ENCODE measurements around the gene RBM46.
"Not testable (repeated sequence)": the region's sequence is repeated elsewhere in the genome, so short reads cannot be mapped to it uniquely, and the experiment has no call there.

Gene RBM46

GRCh38 chr4:154836030-154836429 is 55.0 kb downstream of the RBM46 start:
- DNase-seq (ENCODE audit: extremely low read depth in 1 of 2, low read depth in 1 of 2): no peak

- DNase-seq (ENCODE audit: extremely low read depth in 1 of 2, low read depth in 1 of 2): no peak
Observed at GRCh38 chr4:154836513-154836912, 55.4 kb downstream of the RBM46 start.

GRCh38 chr4:154838155-154838554 is 57.1 kb downstream of the RBM46 start:
- no peak for DNase-seq (ENCODE audit: extremely low read depth in 1 of 2, low read depth in 1 of 2)

GRCh38 chr4:154838694-154839093 is 57.6 kb downstream of the RBM46 start:
- no peak for DNase-seq (ENCODE audit: extremely low read depth in 1 of 2, low read depth in 1 of 2)

GRCh38 chr4:154854362-154854761 is 73.3 kb downstream of the RBM46 start:
- no peak for DNase-seq (ENCODE audit: extremely low read depth in 1 of 2, low read depth in 1 of 2)

- no peak for DNase-seq (ENCODE audit: extremely low read depth in 1 of 2, low read depth in 1 of 2)
Observed at GRCh38 chr4:154858166-154858565, 77.1 kb downstream of the RBM46 start.

- no peak for DNase-seq (ENCODE audit: extremely low read depth in 1 of 2, low read depth in 1 of 2)
Observed at GRCh38 chr4:154868414-154869194, 87.5 kb downstream of the RBM46 start.

- no peak for DNase-seq (ENCODE audit: extremely low read depth in 1 of 2, low read depth in 1 of 2)
Observed at GRCh38 chr4:154869301-154869700, 88.2 kb downstream of the RBM46 start.

- DNase-seq (ENCODE audit: extremely low read depth in 1 of 2, low read depth in 1 of 2): no peak
Observed at GRCh38 chr4:154872198-154872597, 91.1 kb downstream of the RBM46 start.

GRCh38 chr4:154874049-154874448 is 93.0 kb downstream of the RBM46 start:
- DNase-seq (ENCODE audit: extremely low read depth in 1 of 2, low read depth in 1 of 2): not testable (repeated sequence)

GRCh38 chr4:154877110-154877760 is 96.2 kb downstream of the RBM46 start:
- DNase-seq (ENCODE audit: extremely low read depth in 1 of 2, low read depth in 1 of 2): no peak
